Measurements from ENCODE around the gene ZNF491. TPM values are rescaled to one million over a fixed set of nuclear protein-coding genes. Genes with fewer than 3 reads are reported as not detected.
"Not testable (repeated sequence)": the region's sequence is repeated elsewhere in the genome, so short reads cannot be mapped to it uniquely, and the experiment has no call there.

Gene ZNF491
- total and polyA plus RNA-seq, 2 donors (not counting 1 experiment from before 2014, with no cell fraction given) = 0.57 to 1.7 TPM

DNA sequence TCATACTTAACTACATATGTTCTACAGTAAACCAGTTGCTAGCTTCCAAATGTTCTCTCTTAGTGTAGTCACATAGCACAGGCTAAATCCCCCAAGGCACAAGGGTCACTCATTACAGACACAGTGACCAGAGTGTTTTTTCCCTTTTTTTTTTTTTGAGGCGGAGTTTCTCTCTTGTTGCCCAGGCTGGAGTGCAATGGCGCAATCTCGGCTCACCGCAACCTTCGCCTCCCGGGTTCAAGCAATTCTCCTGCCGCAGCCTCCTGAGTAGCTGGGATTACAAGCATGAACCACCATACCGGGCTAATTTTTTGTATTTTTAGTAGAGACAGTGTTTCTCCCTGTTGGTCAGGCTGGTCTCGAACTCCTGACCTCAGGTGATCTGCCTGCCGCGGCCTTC is 21.7 kb upstream of the ZNF491 start:
- WGBS (ENCODE audit: insufficient coverage) = 99% methylated on average over 6 of the region's 11 CpGs

DNA sequence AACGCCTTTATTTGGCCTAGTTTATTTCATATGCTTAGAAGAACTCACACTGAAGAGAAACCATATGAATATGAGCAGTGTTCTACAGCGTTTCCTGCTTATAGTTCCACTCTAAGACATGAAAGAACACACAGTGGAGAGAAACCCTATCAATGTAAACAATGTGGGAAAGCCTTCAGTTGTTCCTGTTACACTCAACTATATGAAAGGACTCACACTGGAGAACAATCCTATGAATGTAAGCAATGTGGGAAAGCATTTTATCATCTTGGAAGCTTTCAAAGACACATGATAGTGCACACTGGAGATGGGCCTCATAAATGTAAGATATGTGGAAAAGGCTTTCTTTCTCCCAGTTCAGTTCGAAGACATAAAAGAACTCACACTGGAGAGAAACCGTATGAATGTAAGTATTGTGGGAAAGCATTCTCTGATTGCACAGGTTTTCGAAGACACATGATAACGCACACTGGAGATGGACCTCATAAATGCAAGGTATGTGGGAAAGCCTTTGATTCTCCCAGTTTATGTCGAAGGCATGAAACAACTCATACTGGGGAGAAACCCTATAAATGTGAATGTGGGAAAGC is 17.8 kb upstream of the ZNF491 start:
- intact Hi-C loops (cut with micrococcal nuclease) = no loop called here
- CTCF ChIA-PET = no interaction called here
- DNase-seq = no peak

More for the DNA sequence above, 21.7 kb upstream of the ZNF491 start:
- H3K9ac ChIP-seq (ENCODE audit: low read length); H3K4me1 Mint-ChIP-seq; H4K20me1 ChIP-seq (ENCODE audit: control insufficient read depth, insufficient read depth, low read length, poor library complexity, severe bottlenecking); H3K27me3 Mint-ChIP-seq; ATAC-seq (ENCODE audit: low read depth); H3K4me3 Mint-ChIP-seq; H3K27ac ChIP-seq (ENCODE audit: low read length in 2 of 2); H3K27me3 ChIP-seq (replicated peaks in 1 of 4; ENCODE audit: control extremely low read depth in 1 of 4, control insufficient read depth in 3 of 4, insufficient read depth in 4 of 4, low read length in 3 of 4); H3K4me3 ChIP-seq (ENCODE audit: control extremely low read depth in 1 of 5, extremely low read depth in 1 of 5, insufficient read depth in 1 of 5, low read depth in 2 of 5, low read length in 4 of 5); H3K4me1 ChIP-seq (ENCODE audit: control insufficient read depth in 2 of 2, insufficient read depth in 2 of 2, low read length in 2 of 2); intact Hi-C loops (cut with micrococcal nuclease); DNase-seq; POLR2A ChIA-PET; H2AFZ ChIP-seq (ENCODE audit: insufficient read depth, low read depth, low read length, poor library complexity, severe bottlenecking); H3K4me2 ChIP-seq (replicated peaks; ENCODE audit: low read depth, low read length, poor library complexity, severe bottlenecking); H3K27ac Mint-ChIP-seq: not testable (repeated sequence)
- CTCF ChIA-PET = interaction anchor here (1.1 kb wide), 1 partner anchor 212 kb away, joined by 3 read pairs; no protein-coding TSS in a partner anchor
- peaks cover 41% of the 10 kb centered on the region for H3K9me3 Mint-ChIP-seq (ENCODE audit: insufficient read depth)
- Histone ChIP-seq H3K36me3 (replicated peaks in 1 of 2; ENCODE audit: control extremely low read depth in 1 of 2, control insufficient read depth in 1 of 2, extremely low read depth in 1 of 2, insufficient read depth in 2 of 2, low read length in 1 of 2) (peaks cover 18 to 43% of the 10 kb centered on the region in 2 experiments), H3K9me3 (ENCODE audit: control extremely low read depth in 1 of 3, control insufficient read depth in 2 of 3, insufficient read depth in 1 of 3, low read length in 2 of 3) (peaks cover 31 to 64% (median 46%) of the 10 kb centered on the region in 3 donors), H3K79me2 (ENCODE audit: control insufficient read depth, insufficient read depth, low read length) (peaks cover 50% of the 10 kb centered on the region)

More for the DNA sequence above, 17.8 kb upstream of the ZNF491 start:
- TF ChIP-seq, protein P1, sequence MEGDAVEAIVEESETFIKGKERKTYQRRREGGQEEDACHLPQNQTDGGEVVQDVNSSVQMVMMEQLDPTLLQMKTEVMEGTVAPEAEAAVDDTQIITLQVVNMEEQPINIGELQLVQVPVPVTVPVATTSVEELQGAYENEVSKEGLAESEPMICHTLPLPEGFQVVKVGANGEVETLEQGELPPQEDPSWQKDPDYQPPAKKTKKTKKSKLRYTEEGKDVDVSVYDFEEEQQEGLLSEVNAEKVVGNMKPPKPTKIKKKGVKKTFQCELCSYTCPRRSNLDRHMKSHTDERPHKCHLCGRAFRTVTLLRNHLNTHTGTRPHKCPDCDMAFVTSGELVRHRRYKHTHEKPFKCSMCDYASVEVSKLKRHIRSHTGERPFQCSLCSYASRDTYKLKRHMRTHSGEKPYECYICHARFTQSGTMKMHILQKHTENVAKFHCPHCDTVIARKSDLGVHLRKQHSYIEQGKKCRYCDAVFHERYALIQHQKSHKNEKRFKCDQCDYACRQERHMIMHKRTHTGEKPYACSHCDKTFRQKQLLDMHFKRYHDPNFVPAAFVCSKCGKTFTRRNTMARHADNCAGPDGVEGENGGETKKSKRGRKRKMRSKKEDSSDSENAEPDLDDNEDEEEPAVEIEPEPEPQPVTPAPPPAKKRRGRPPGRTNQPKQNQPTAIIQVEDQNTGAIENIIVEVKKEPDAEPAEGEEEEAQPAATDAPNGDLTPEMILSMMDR (IDR thresholded peaks at IDR 0.05) = no peak
- TF ChIP-seq EZH2 (IDR thresholded peaks at IDR 0.05; ENCODE audit: borderline replicate concordance, insufficient read depth, low read depth, low read length, poor library complexity, severe bottlenecking) = no peak
- peaks cover 29% of the 10 kb centered on the region for H3K9me3 Mint-ChIP-seq (ENCODE audit: insufficient read depth)
- POLR2A ChIA-PET = no interaction called here
- Histone ChIP-seq H2AFZ (ENCODE audit: insufficient read depth, low read depth, low read length, poor library complexity, severe bottlenecking) (no peak overlapping the region), H3K27ac (ENCODE audit: low read length in 2 of 2) (no peak overlapping the region), H3K36me3 (replicated peaks in 1 of 2; ENCODE audit: control extremely low read depth in 1 of 2, control insufficient read depth in 1 of 2, extremely low read depth in 1 of 2, insufficient read depth in 2 of 2, low read length in 1 of 2) (peaks cover 23 to 48% of the 10 kb centered on the region in 2 experiments), H3K27me3 (replicated peaks in 1 of 4; ENCODE audit: control extremely low read depth in 1 of 4, control insufficient read depth in 3 of 4, insufficient read depth in 4 of 4, low read length in 3 of 4) (no peaks in the 10 kb centered on the region), H3K4me2 (replicated peaks; ENCODE audit: low read depth, low read length, poor library complexity, severe bottlenecking) (no peak overlapping the region), H3K79me2 (ENCODE audit: control insufficient read depth, insufficient read depth, low read length) (peaks cover 25% of the 10 kb centered on the region), H4K20me1 (ENCODE audit: control insufficient read depth, insufficient read depth, low read length, poor library complexity, severe bottlenecking) (no peaks in the 10 kb centered on the region), H3K4me1 (ENCODE audit: control insufficient read depth in 2 of 2, insufficient read depth in 2 of 2, low read length in 2 of 2) (no peaks in the 10 kb centered on the region), H3K9ac (ENCODE audit: low read length) (no peak overlapping the region), H3K4me3 (ENCODE audit: control extremely low read depth in 1 of 5, extremely low read depth in 1 of 5, insufficient read depth in 1 of 5, low read depth in 2 of 5, low read length in 4 of 5) (peak overlapping the region in 1 of 5 experiments; percentile 12), H3K9me3 (ENCODE audit: control extremely low read depth in 1 of 3, control insufficient read depth in 2 of 3, insufficient read depth in 1 of 3, low read length in 2 of 3) (peaks cover 39 to 83% (median 40%) of the 10 kb centered on the region in 3 donors)
- H3K4me1 Mint-ChIP-seq = no peaks in the 10 kb centered on the region
- no peaks in the 10 kb centered on the region for H3K27me3 Mint-ChIP-seq
- no peak for ATAC-seq (ENCODE audit: low read depth)
- H3K27ac Mint-ChIP-seq = no peak overlapping the region
- no peak overlapping the region for H3K4me3 Mint-ChIP-seq
- WGBS (ENCODE audit: insufficient coverage) = 100% methylated on average over 5 of the region's 7 CpGs

Data from B cell (primary cell).